Ovary (tissue), 9 donors: ENCODE results near the gene FGR. TPM values are rescaled to one million over a fixed set of nuclear protein-coding genes. Genes with fewer than 3 reads are reported as not detected.
"Not testable (repeated sequence)": the region's sequence is repeated elsewhere in the genome, so short reads cannot be mapped to it uniquely, and the experiment has no call there.

ENCODE experiments used
- DNase-seq, 5 donors: peaks; one replicate each; pipeline ENCODE4 v3.0.0-alpha.2; 2019 to 2020
- H3K27ac ChIP-seq, 2 donors: fragments of 200-600 bp; one replicate each; pipeline versions ENCODE4 v1.5.1 to v1.8.0; 2019 to 2022
- H3K27me3 ChIP-seq: fragments of 200-600 bp; one replicate; pipeline ENCODE4 v1.8.0; 2022
- H3K36me3 ChIP-seq: fragments of 200-600 bp; sonication (generic); one replicate; pipeline ENCODE4 v1.5.1; 2019
- H3K4me1 ChIP-seq: one replicate; pipeline ENCODE4 v1.8.1; 2013; ENCODE audit warnings: mild to moderate bottlenecking, moderate library complexity; ENCODE audit not compliant: insufficient read depth
- H3K4me3 ChIP-seq: fragments of 200-600 bp; sonication (generic); one replicate; pipeline ENCODE4 v1.5.1; 2017
- H3K9me3 ChIP-seq, 2 donors: fragments of 200-600 bp in 1 of 2; sonication (generic) in 1 of 2; one replicate each; pipeline versions ENCODE4 v1.5.1 to v1.8.1; 2013 to 2019; ENCODE audit warnings: mild to moderate bottlenecking in 1 of 2, moderate library complexity in 1 of 2
- CTCF ChIP-seq, 3 donors: fragments of 450-650 bp in 2 of 3; fragments of 200-600 bp in 1 of 3; IDR thresholded peaks; one replicate each; pipeline versions ENCODE4 v1.5.1 to v1.8.0; 2016 to 2022; ENCODE audit warnings: antibody characterized with exemption in 3 of 3, mild to moderate bottlenecking in 1 of 3
- EP300 ChIP-seq: sonication (generic); formaldehyde crosslinking; IDR thresholded peaks from one replicate; pipeline ENCODE4 v1.6.1; 2017; ENCODE audit warnings: antibody characterized with exemption
- POLR2A ChIP-seq: fragments of 450-650 bp; IDR thresholded peaks from one replicate; pipeline ENCODE4 v1.6.1; 2017; ENCODE audit warnings: antibody characterized with exemption, mild to moderate bottlenecking, moderate library complexity
- WGBS, 3 donors: extraction: QIAGEN DNeasy Blood & Tissue Kit in 1 of 3; methylation state at CpG; one replicate each; pipeline versions ENCODE4 v1.1.5 to v1.1.7; 2013 to 2017; 5-methylcytosine and 5-hydroxymethylcytosine counted together
- intact Hi-C, 4 donors: fragments of 100-400 bp; cut with DNase I; formaldehyde crosslinking; loops; one replicate each; pipeline versions ENCODE4 v1.11.0 to v1.15.1; 2022 to 2023
- polyA plus RNA-seq, 2 donors: library from polyadenylated mRNA; stranded (reverse); fragments of 200-250 nt in 1 of 2; fragments of 350-450 nt in 1 of 2; fragmentation: Illumina TruSeq in 1 of 2; extraction: RNeasy Lipid Tissue Mini Kit (QIAGEN cat#74804) in 1 of 2; gene quantifications; one replicate each; pipeline ENCODE4 v1.2.3, GENCODE V29; 2013 to 2014
- total RNA-seq, 7 donors: library from RNA; depleted of rRNA in 2 of 7; stranded (reverse); fragments of >200 nt in 2 of 7; fragmentation: NEBNext Ultra II Directional in 3 of 7; extraction: Animal tissue kit (Norgen Biotek cat#: 25700) in 3 of 7; gene quantifications; one replicate each; pipeline versions ENCODE4 v1.1.0 to v1.2.4, GENCODE V29; 2016 to 2023
- donor health status: DM: no; HTN: no; CAD: no; lungs with moderate emphysema.
- donor health status: DM: no; HTN: no; CAD: no.
- donor health status: Bipolar disorder and iron deficiency.
- donor health status: DM: yes; HTN: yes; CAD: no.
- donor health status: DM: no; HTN: no; CAD: no.
- donor health status: DM: yes; HTN: yes; CAD: no.

Gene FGR
- total and polyA plus RNA-seq, 9 donors = 1.1 to 14.1 (median 4.2) TPM

DNA sequence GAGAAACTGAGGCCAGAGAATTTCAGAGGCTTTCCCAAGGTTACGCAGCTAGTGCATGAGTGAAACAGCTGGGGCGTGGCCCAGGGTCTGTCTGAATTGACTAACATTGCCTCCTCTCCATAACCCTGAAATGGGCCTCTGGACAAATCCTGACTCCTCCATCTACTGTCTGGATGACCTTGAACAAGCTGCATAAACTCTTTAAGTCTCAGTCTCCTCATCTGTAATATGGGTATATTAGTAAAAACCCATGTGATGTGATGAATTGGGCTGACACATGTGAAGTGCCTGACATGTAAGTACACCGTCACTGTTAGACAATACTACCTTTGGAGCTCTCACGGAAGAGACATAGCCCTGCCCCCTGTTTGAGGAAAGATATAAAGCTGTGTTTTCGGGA is 12.3 kb upstream of the FGR start:
- H3K4me1 ChIP-seq = no peaks in the 10 kb centered on the region
- TF ChIP-seq CTCF (IDR thresholded peaks at IDR 0.05) (no peak), EP300 (no peak), POLR2A (no peak)
- WGBS, 3 donors = 92 to 94% (median 93%) methylated on average over 5 of the region's 5 CpGs
- no peaks in the 10 kb centered on the region for H3K27me3 ChIP-seq
- no peak overlapping the region for H3K27ac ChIP-seq
- intact Hi-C loops = no loop called here
- H3K36me3 ChIP-seq = no peaks in the 10 kb centered on the region
- no peak overlapping the region for H3K4me3 ChIP-seq
- no peaks in the 10 kb centered on the region for H3K9me3 ChIP-seq
- DNase-seq = no peak

DNA sequence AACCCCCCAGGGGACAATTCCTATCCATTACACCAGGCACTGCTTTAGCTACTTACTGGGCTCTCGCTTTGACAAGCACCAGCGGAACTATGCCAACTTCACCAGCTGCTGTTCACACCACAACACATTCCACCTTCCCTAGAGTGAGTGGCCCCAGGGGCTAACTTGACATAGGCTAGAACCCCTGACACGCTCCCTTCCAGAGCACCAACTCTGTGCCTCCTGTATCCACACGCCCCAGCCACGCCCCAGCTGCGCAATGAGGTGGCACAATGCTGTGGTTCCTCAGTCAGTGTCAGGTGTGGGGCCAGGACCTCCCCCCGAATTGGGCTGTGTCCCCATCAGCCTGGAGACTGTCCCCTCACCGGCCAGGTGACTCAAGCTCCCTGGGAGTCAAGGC is 11.7 kb upstream of the FGR start:
- intact Hi-C loops = no loop called here
- Histone ChIP-seq H3K27me3 (no peaks in the 10 kb centered on the region), H3K4me1 (no peaks in the 10 kb centered on the region), H3K36me3 (no peaks in the 10 kb centered on the region), H3K27ac (no peak overlapping the region), H3K4me3 (no peak overlapping the region), H3K9me3 (no peaks in the 10 kb centered on the region)
- DNase-seq = no peak
- no peak for TF ChIP-seq EP300
- 86 to 94% (median 88%) methylated on average over 8 of the region's 8 CpGs for WGBS, 3 donors

GRCh38 chr1:27645071-27645415 is 10.1 kb upstream of the FGR start:
- no peak overlapping the region for H3K4me3 ChIP-seq
- intact Hi-C loops = no loop called here
- TF ChIP-seq EP300 (no peak), POLR2A (no peak), CTCF (IDR thresholded peaks at IDR 0.05) (no peak)
- H3K36me3 ChIP-seq = no peaks in the 10 kb centered on the region
- no peaks in the 10 kb centered on the region for H3K4me1 ChIP-seq
- no peak for DNase-seq
- H3K9me3 ChIP-seq = no peaks in the 10 kb centered on the region
- WGBS, 3 donors = 90 to 100% (median 93%) methylated on average over 4 of the region's 4 CpGs
- H3K27me3 ChIP-seq = no peaks in the 10 kb centered on the region
- H3K27ac ChIP-seq = no peak overlapping the region

DNA sequence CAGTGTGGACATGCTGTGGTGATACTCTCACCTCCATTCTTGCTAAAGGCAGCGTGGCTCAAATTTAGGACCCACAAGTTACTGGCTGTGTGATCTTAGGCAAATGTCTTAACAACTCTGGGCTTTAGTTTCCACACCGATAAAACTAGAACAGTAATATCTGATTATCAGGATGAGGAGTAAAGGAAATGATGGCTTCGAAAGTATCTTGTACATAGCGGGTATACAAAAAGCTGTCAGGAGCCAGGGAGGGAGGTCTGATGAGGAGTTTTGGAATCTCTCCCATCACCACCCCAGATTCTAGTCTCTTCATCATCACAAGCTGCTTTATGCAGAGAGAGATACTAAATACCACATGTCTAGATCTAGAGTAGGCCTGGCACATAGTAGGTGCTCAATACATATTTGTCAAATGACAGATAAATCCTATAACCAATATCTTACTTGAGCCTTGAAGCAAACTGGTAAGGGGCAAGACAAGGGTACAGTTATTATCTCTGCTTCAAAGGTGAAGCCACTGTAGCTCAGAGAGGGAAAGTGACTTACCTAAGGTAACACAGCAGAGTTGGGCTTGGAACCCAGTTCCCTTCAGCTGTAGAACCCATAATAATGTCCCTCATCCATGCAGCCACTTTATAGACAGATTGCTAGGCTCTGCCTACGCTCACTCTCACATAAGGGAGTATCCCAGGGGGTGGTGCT is 9.5 kb upstream of the FGR start:
- 68 to 87% (median 83%) methylated on average over 5 of the region's 5 CpGs for WGBS, 3 donors
- H3K27me3 ChIP-seq = no peaks in the 10 kb centered on the region
- no peak for TF ChIP-seq EP300
- TF ChIP-seq POLR2A = no peak
- no peaks in the 10 kb centered on the region for H3K4me1 ChIP-seq
- no peak overlapping the region for H3K4me3 ChIP-seq
- no peaks in the 10 kb centered on the region for H3K36me3 ChIP-seq
- H3K27ac ChIP-seq = no peak overlapping the region
- H3K9me3 ChIP-seq = no peaks in the 10 kb centered on the region
- DNase-seq = no peak
- intact Hi-C loops = no loop called here

DNA sequence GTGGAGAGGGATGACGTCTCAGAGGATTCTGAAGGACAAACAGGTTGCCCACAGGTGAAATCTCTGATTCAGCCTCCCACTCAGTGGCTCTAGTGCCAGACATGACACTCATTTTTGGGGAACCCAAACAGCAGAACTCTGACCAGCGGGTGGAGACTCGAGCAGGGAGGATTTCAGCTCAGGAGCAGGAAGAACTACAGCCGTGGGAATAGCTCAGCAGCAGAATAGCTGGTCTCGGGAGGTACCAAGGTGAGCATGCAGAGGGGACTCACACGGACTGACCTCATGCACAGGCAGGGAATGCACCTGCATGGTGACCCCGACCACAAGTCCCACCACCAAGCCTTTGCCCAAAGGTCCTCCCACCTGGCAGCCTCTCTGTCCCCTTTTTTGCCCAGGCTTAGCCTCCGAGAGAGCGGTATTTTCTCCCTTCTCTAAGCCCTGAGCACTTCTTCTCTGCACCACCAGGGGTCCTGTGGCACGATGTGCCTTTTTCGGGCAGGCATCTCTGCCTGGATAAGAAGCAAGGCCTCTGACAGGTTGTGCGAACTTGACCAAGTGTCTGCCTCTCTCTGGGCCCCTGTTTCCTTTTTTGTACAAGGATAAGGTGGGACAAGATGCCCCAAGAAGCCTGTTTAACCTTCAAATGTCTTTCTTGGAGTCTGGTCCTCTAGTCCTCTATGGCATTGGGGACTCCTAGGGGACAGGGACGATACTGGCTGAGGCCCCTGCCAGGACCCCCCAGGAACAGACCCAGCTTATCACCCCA is 8.8 kb upstream of the FGR start:
- Histone ChIP-seq H3K27me3 (no peaks in the 10 kb centered on the region), H3K27ac (no peak overlapping the region), H3K36me3 (no peaks in the 10 kb centered on the region), H3K9me3 (no peaks in the 10 kb centered on the region), H3K4me3 (no peak overlapping the region), H3K4me1 (no peaks in the 10 kb centered on the region)
- 40 to 45% (median 44%) methylated on average over 13 of the region's 13 CpGs for WGBS, 3 donors
- intact Hi-C loops = no loop called here
- no peak for DNase-seq
- TF ChIP-seq CTCF (IDR thresholded peaks at IDR 0.05) (peak in 2 of 3 donors; percentile 15 to 36), POLR2A (no peak), EP300 (no peak)

DNA sequence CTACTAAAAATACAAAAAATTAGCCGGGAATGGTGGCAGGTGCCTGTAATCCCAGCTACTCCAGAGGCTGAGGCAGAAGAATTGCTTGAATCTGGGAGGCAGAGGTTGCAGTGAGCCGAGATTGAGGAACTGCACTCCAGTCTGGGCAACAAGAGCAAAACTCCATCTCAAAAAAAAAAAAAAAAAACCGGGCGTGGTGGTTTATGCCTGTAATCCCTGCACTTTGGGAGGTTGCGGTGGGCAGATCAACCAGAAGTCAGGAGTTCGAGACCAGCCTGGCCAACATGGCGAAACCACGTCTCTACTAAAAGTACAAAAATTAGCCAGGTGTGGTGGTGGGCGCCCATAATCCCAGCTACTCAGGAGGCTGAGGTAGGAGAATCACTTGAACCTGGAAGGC is 5.5 kb upstream of the FGR start:
- H3K9me3 ChIP-seq, DNase-seq, H3K27me3 ChIP-seq, H3K4me1 ChIP-seq, H3K4me3 ChIP-seq, intact Hi-C loops, H3K36me3 ChIP-seq, H3K27ac ChIP-seq: not testable (repeated sequence)
- 88 to 92% (median 89%) methylated on average over 9 of the region's 9 CpGs for WGBS, 3 donors
